Upper lobe of right lung (tissue), 1 donor: Measurements from ENCODE around the gene SLC8A3. TPM values are rescaled to one million over a fixed set of nuclear protein-coding genes. Genes with fewer than 3 reads are reported as not detected.

ENCODE experiments used
- ATAC-seq: fragments of 200-7000 bp; cut with Tn5 transposase; one replicate; pipeline ENCODE4 v1.9.1; 2020; ENCODE audit warnings: mild to moderate bottlenecking, moderate library complexity
- DNase-seq: peaks from one replicate; pipeline ENCODE4 v3.0.0-alpha.2; 2020
- H3K27ac ChIP-seq: fragments of 200-600 bp; one replicate; pipeline ENCODE4 v1.8.0; 2022
- H3K27me3 ChIP-seq: fragments of 200-600 bp; one replicate; pipeline ENCODE4 v1.8.0; 2022; ENCODE audit warnings: mild to moderate bottlenecking
- H3K36me3 ChIP-seq: fragments of 200-600 bp; one replicate; pipeline ENCODE4 v1.8.0; 2022
- H3K4me1 ChIP-seq: fragments of 200-600 bp; one replicate; pipeline ENCODE4 v1.8.0; 2022
- H3K4me3 ChIP-seq: fragments of 200-600 bp; one replicate; pipeline ENCODE4 v1.8.0; 2022; ENCODE audit warnings: mild to moderate bottlenecking
- H3K9me3 ChIP-seq: fragments of 200-600 bp; one replicate; pipeline ENCODE4 v1.8.0; 2022
- intact Hi-C: fragments of 100-400 bp; cut with DNase I; formaldehyde crosslinking; loops from one replicate; pipeline ENCODE4 v1.11.0; 2022
- total RNA-seq: library from RNA; stranded (reverse); fragmentation: NEBNext Ultra II Directional; extraction: Animal tissue kit (Norgen Biotek cat#: 25700); gene quantifications from one replicate; pipeline ENCODE4 v1.2.1, GENCODE V29; 2021
- TF ChIP-seq, protein P1 (sequence below): fragments of 200-600 bp; IDR thresholded peaks from one replicate; pipeline ENCODE4 v1.8.0; 2022; ENCODE audit warnings: antibody characterized with exemption
- donor health status: DM: no; HTN: yes; CAD: no; lungs with severe emphysema.

The SLC8A3 gene
- total RNA-seq, 1 donor from 2014 or later, result 1.8 TPM

DNA sequence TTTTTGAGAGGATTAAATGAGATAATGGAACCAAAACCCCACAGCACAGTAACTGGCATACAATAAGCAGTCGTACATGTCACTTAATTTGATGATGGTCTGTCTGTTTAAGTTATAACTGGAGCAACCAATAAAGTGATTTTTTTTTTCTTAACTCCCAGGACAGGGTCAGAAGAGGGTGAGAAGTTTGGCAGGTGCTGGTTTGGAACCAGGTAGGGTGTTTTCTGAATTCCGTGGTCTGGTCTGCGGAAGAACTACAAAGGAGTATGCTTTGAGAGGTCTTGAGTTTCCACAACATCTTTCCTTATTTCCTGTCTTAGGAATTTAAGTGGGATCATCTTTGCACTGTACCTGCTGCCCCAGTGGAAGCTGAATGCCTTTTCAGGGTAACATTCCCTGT is 111.7 kb downstream of the SLC8A3 start:
- ATAC-seq (no peak), DNase-seq (no peak)
- Histone ChIP-seq H3K36me3 (no peaks in the 10 kb centered on the region), H3K9me3 (no peaks in the 10 kb centered on the region), H3K4me3 (no peak overlapping the region), H3K27ac (no peak overlapping the region), H3K4me1 (no peaks in the 10 kb centered on the region), H3K27me3 (peaks cover 26% of the 10 kb centered on the region)
- TF ChIP-seq, protein P1, sequence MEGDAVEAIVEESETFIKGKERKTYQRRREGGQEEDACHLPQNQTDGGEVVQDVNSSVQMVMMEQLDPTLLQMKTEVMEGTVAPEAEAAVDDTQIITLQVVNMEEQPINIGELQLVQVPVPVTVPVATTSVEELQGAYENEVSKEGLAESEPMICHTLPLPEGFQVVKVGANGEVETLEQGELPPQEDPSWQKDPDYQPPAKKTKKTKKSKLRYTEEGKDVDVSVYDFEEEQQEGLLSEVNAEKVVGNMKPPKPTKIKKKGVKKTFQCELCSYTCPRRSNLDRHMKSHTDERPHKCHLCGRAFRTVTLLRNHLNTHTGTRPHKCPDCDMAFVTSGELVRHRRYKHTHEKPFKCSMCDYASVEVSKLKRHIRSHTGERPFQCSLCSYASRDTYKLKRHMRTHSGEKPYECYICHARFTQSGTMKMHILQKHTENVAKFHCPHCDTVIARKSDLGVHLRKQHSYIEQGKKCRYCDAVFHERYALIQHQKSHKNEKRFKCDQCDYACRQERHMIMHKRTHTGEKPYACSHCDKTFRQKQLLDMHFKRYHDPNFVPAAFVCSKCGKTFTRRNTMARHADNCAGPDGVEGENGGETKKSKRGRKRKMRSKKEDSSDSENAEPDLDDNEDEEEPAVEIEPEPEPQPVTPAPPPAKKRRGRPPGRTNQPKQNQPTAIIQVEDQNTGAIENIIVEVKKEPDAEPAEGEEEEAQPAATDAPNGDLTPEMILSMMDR, result no peak
- intact Hi-C loops, result no loop called here

GRCh38 chr14:70073924-70074566 is 114.7 kb downstream of the SLC8A3 start:
- TF ChIP-seq, protein P1, result peak; percentile 65
- Histone ChIP-seq H3K4me1 (no peaks in the 10 kb centered on the region), H3K27me3 (peaks cover 19% of the 10 kb centered on the region), H3K27ac (no peak overlapping the region), H3K4me3 (no peak overlapping the region), H3K36me3 (no peaks in the 10 kb centered on the region), H3K9me3 (no peaks in the 10 kb centered on the region)
- ATAC-seq (peak; percentile 91), DNase-seq (peak; percentile 71)
- intact Hi-C loops, result no loop called here

GRCh38 chr14:70069186-70069585 is 119.6 kb downstream of the SLC8A3 start:
- TF ChIP-seq, protein P1, result no peak
- no peak overlapping the region for H3K4me3 ChIP-seq
- H3K27me3 ChIP-seq, result peaks cover 9% of the 10 kb centered on the region
- ATAC-seq, result no peak
- no peak overlapping the region for H3K27ac ChIP-seq
- no peaks in the 10 kb centered on the region for H3K36me3 ChIP-seq
- no peaks in the 10 kb centered on the region for H3K4me1 ChIP-seq
- no peaks in the 10 kb centered on the region for H3K9me3 ChIP-seq
- DNase-seq, result no peak
- intact Hi-C loops, result no loop called here

GRCh38 chr14:70067810-70068209 is 120.9 kb downstream of the SLC8A3 start:
- no peak for DNase-seq
- TF ChIP-seq, protein P1, result no peak
- no peak for ATAC-seq
- no peak overlapping the region for H3K27ac ChIP-seq
- intact Hi-C loops, result no loop called here
- no peaks in the 10 kb centered on the region for H3K4me1 ChIP-seq
- H3K9me3 ChIP-seq, result no peaks in the 10 kb centered on the region
- H3K27me3 ChIP-seq, result peaks cover 9% of the 10 kb centered on the region
- no peak overlapping the region for H3K4me3 ChIP-seq
- H3K36me3 ChIP-seq, result no peaks in the 10 kb centered on the region

- Histone ChIP-seq H3K27me3 (peaks cover 17% of the 10 kb centered on the region), H3K4me3 (no peak overlapping the region), H3K4me1 (no peaks in the 10 kb centered on the region), H3K27ac (no peak overlapping the region), H3K9me3 (no peaks in the 10 kb centered on the region), H3K36me3 (no peaks in the 10 kb centered on the region)
- ATAC-seq, result no peak
- DNase-seq, result no peak
- TF ChIP-seq, protein P1, result no peak
- intact Hi-C loops, result no loop called here
These were observed 124.5 kb downstream of the SLC8A3 start for GRCh38 chr14:70064136-70064865.
